Heart right ventricle (tissue), 16 donors: ENCODE measurements around the gene CCDC40. TPM values are rescaled to one million over a fixed set of nuclear protein-coding genes. Genes with fewer than 3 reads are reported as not detected.
"Not testable (repeated sequence)": the region's sequence is repeated elsewhere in the genome, so short reads cannot be mapped to it uniquely, and the experiment has no call there.

Experiments
- ATAC-seq, 8 donors: fragments of 200-7000 bp; cut with Tn5 transposase; one replicate each; pipeline ENCODE4 v1.9.1; 2020; ENCODE audit warnings: mild to moderate bottlenecking in 8 of 8, moderate library complexity in 8 of 8, moderate number of reproducible peaks in 1 of 8
- DNase-seq, 2 donors: peaks; one replicate each; pipeline ENCODE4 v3.0.0-alpha.2; 2020
- H3K27ac ChIP-seq, 10 donors: fragments of 200-600 bp; sonication (generic) in 2 of 10; one replicate each; pipeline versions ENCODE4 v1.5.0 to v1.8.0; 2020 to 2022; ENCODE audit warnings: mild to moderate bottlenecking in 3 of 10
- H3K27me3 ChIP-seq, 7 donors: fragments of 200-600 bp; one replicate each; pipeline ENCODE4 v1.8.0; 2021 to 2022; ENCODE audit warnings: mild to moderate bottlenecking in 2 of 7
- H3K36me3 ChIP-seq, 9 donors: fragments of 200-600 bp; sonication (generic) in 1 of 9; one replicate each; pipeline versions ENCODE4 v1.5.0 to v1.8.0; 2020 to 2022; ENCODE audit warnings: mild to moderate bottlenecking in 2 of 9
- H3K4me1 ChIP-seq, 9 donors: fragments of 200-600 bp; sonication (generic) in 1 of 9; one replicate each; pipeline versions ENCODE4 v1.5.0 to v1.8.0; 2020 to 2022; ENCODE audit warnings: mild to moderate bottlenecking in 4 of 9
- H3K4me3 ChIP-seq, 10 donors: fragments of 200-600 bp; sonication (generic) in 2 of 10; one replicate each; pipeline versions ENCODE4 v1.5.0 to v1.8.0; 2020 to 2022; ENCODE audit warnings: mild to moderate bottlenecking in 7 of 10, moderate library complexity in 2 of 10
- H3K9me3 ChIP-seq, 11 donors: fragments of 200-600 bp in 10 of 11; sonication (generic) in 2 of 11; one replicate each; pipeline versions ENCODE4 v1.5.0 to v1.8.0; 2013 to 2022; ENCODE audit warnings: mild to moderate bottlenecking in 2 of 11, control low read depth in 1 of 11, moderate library complexity in 1 of 11
- WGBS, 2 donors: extraction: QIAGEN DNeasy Blood & Tissue Kit; methylation state at CpG; one replicate each; pipeline ENCODE4 v1.1.7; 2013; ENCODE audit warnings: inconsistent platforms in 1 of 2; 5-methylcytosine and 5-hydroxymethylcytosine counted together
- intact Hi-C, 10 donors: fragments of 100-400 bp; cut with DNase I; formaldehyde crosslinking; loops; one replicate each; pipeline versions ENCODE4 v1.11.1 to v1.14.2; 2022
- polyA plus RNA-seq, 2 donors: library from polyadenylated mRNA; stranded (reverse); fragments of 200-250 nt; gene quantifications; one replicate each; pipeline ENCODE4 v1.2.3, GENCODE V29; 2013
- total RNA-seq, 10 donors: library from RNA; stranded (reverse); fragmentation: NEBNext Ultra II Directional in 3 of 10; extraction: Animal tissue kit (Norgen Biotek cat#: 25700) in 3 of 10; gene quantifications; one replicate each; pipeline versions ENCODE4 v1.2.1 to v1.2.4, GENCODE V29; 2021 to 2023
- TF ChIP-seq, protein P1 (sequence below), 9 donors: fragments of 200-600 bp; sonication (generic) in 2 of 9; IDR thresholded peaks; one replicate each; pipeline versions ENCODE4 v1.5.0 to v1.8.0; 2021 to 2022; ENCODE audit warnings: antibody characterized with exemption in 9 of 9, mild to moderate bottlenecking in 5 of 9, moderate library complexity in 1 of 9
- donor health status: Arrhythmogenic right ventricular cardiomyopathy.
- donor health status: ischemic (EF 13 %, LVEDD 7.1; RV severe dilation, severe dysfunction).
- donor health status: healthy with polysubstance abuse.
- donor health status: DM: no; HTN: yes; CAD: no.
- donor health status: DM: no; HTN: no; CAD: no.
- donor health status: ischemic (EF 25% LVEDD 6.9; RV normal size, moderate dysfunction).
- donor health status: ischemic (EF 25% LVEDD 5.7; RV mildly dilated, moderate dysfunction).
- donor health status: healthy.
- donor health status: DM: yes; HTN: yes; CAD: no.
- donor health status: Ischemic cardiomyopathy.
- donor health status: ischemic (EF 35%, LVEDD 5.7; RV mildly dilated, moderate dysfunction).
- donor health status: nonischemic (EF 11% LVEDD 7.7; RV severe dilation, severe dysfunction).
- donor health status: DM: yes; HTN: yes; CAD: no.
- donor health status: PGD.
- donor health status: ischemic (EF 29% LVEDD 5.4; RV normal size, mild dysfunction).
- donor health status: nonischemic (EF 23%, LVEDD 6.1; RV moderate dilation, normal function).

CCDC40 gene
- total and polyA plus RNA-seq, 12 donors = 2.0 to 8.9 (median 6.6) TPM

DNA sequence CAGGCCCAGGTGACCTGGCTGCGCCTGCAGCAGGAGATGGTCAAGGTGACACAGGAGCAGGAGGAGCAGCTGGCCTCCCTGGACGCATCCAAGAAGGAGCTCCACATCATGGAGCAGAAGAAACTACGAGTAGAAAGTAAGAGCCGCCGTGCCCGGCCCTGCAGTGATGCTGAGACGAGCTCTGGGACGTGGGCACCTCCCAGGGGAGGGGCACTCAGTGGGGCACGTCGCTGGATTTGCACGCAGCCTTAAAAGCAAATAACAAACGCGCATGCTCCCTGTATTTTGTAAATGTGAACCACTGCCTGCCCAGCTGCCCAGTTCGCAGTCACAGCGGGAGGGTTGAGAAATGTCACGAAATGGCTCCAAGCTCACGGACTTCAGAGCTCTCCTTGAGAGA, 49.6 kb downstream of the CCDC40 start:
- Histone ChIP-seq H3K4me1 (peaks cover 0 to 9% (median 4%) of the 10 kb centered on the region in 9 donors), H3K4me3 (no peak overlapping the region), H3K27ac (no peak overlapping the region), H3K36me3 (no peaks in the 10 kb centered on the region), H3K27me3 (no peaks in the 10 kb centered on the region), H3K9me3 (no peaks in the 10 kb centered on the region)
- TF ChIP-seq, protein P1, sequence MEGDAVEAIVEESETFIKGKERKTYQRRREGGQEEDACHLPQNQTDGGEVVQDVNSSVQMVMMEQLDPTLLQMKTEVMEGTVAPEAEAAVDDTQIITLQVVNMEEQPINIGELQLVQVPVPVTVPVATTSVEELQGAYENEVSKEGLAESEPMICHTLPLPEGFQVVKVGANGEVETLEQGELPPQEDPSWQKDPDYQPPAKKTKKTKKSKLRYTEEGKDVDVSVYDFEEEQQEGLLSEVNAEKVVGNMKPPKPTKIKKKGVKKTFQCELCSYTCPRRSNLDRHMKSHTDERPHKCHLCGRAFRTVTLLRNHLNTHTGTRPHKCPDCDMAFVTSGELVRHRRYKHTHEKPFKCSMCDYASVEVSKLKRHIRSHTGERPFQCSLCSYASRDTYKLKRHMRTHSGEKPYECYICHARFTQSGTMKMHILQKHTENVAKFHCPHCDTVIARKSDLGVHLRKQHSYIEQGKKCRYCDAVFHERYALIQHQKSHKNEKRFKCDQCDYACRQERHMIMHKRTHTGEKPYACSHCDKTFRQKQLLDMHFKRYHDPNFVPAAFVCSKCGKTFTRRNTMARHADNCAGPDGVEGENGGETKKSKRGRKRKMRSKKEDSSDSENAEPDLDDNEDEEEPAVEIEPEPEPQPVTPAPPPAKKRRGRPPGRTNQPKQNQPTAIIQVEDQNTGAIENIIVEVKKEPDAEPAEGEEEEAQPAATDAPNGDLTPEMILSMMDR (IDR thresholded peaks at IDR 0.05) = no peak
- 85 to 88% methylated on average over 17 of the region's 17 CpGs for WGBS, 2 donors
- intact Hi-C loops = no loop called here
- ATAC-seq = no peak
- no peak for DNase-seq

DNA sequence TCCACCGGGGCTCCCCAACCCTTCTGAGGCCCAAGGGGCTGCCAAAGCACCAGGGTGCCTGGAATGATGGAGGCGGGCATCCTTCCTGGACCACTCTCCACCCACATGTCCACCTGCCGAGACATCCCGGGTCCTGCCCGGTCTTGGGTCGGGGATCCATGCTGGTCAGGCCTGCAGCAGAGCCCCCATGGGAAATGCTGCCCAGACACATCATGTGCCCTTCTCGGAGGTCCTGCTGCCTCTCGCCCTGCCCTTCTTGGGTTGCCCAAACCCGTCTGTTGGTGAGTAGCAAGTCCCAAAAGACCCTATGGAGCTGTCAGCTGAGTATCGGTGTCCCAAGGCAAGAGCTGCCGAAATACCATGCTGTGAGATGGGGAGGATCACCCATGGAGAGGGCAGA, 50.2 kb downstream of the CCDC40 start:
- H3K4me1 ChIP-seq = peaks cover 0 to 9% (median 4%) of the 10 kb centered on the region in 9 donors
- intact Hi-C loops = no loop called here
- no peaks in the 10 kb centered on the region for H3K9me3 ChIP-seq
- H3K27ac ChIP-seq = no peak overlapping the region
- H3K4me3 ChIP-seq = no peak overlapping the region
- DNase-seq (no peak), ATAC-seq (no peak)
- no peaks in the 10 kb centered on the region for H3K27me3 ChIP-seq
- TF ChIP-seq, protein P1 (IDR thresholded peaks at IDR 0.05) = no peak
- 91 to 92% methylated on average over 11 of the region's 11 CpGs for WGBS, 2 donors
- H3K36me3 ChIP-seq = no peaks in the 10 kb centered on the region

DNA sequence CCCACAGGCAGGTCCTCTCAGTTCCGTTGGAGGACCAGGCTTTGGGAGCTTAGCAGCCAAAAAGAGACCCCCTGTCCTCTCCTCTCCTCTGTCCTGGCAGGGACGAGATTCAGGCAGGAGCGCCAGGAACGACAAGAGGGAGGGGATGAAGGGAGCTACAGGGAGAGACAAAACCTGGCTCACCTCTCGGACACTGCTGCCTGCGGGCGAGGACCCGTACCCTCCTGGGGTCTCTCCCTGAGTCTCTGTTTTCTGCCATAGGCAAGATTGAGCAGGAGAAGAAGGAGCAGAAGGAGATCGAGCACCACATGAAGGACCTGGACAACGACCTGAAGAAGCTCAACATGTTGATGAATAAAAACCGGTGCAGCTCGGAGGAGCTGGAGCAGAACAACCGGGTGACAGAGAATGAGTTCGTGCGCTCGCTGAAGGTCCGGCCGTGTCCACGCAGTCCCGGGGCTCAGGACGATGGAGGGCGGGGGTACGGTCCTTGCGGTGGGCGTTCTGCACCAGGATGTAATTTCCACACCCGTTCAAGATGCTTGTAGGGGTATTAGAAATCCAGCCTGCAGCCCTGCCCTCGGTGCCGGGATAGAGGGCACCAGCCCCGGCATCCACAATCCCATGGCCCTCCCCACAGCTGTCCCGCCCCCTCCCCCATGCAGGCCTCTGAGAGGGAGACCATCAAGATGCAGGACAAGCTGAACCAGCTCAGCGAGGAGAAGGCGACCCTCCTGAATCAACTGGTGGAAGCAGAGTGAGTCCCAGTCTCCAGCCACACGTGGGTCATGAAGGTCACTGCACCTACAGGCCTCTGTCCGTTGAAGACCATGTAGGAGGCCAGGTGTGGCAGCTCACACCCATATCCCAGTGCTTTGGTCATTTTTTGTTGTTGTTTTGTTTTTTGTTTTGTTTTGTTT, 51.2 kb downstream of the CCDC40 start:
- H3K27me3 ChIP-seq = no peaks in the 10 kb centered on the region
- intact Hi-C loops = no loop called here
- H3K9me3 ChIP-seq = no peaks in the 10 kb centered on the region
- DNase-seq (no peak), ATAC-seq (peak in 1 of 8 donors; percentile 20)
- H3K4me1 ChIP-seq = peaks cover 0 to 15% (median under 1%) of the 10 kb centered on the region in 9 donors
- TF ChIP-seq, protein P1 (IDR thresholded peaks at IDR 0.05) = no peak
- H3K27ac ChIP-seq = no peak overlapping the region
- H3K4me3 ChIP-seq = no peak overlapping the region
- no peaks in the 10 kb centered on the region for H3K36me3 ChIP-seq
- WGBS, 2 donors = 87 to 88% methylated on average over 34 of the region's 34 CpGs

DNA sequence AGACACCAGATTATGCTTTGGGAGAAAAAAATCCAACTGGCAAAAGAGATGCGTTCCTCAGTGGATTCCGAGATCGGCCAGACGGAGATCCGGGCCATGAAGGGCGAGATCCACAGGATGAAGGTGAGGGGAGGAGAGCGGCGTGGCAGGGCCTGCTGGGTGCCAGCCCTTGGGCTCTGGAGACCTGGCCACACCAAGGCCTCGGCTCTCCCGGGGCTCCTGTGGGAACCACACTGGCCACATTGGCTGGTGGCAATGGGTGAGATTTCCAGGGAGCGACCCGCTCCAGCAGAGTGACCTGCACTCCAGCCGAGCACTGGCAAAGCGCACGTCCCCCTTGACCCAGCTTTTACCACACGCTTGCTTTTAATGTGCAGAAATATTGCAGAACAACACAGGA, 53.3 kb downstream of the CCDC40 start:
- DNase-seq (no peak), ATAC-seq (no peak)
- 95 to 97% methylated on average over 16 of the region's 16 CpGs for WGBS, 2 donors
- H3K27me3 ChIP-seq = no peaks in the 10 kb centered on the region
- H3K9me3 ChIP-seq = no peaks in the 10 kb centered on the region
- TF ChIP-seq, protein P1 (IDR thresholded peaks at IDR 0.05) = no peak
- no peak overlapping the region for H3K4me3 ChIP-seq
- no peaks in the 10 kb centered on the region for H3K36me3 ChIP-seq
- intact Hi-C loops = no loop called here
- H3K4me1 ChIP-seq = peaks cover 0 to 28% (median 0%) of the 10 kb centered on the region in 9 donors
- H3K27ac ChIP-seq = no peak overlapping the region

DNA sequence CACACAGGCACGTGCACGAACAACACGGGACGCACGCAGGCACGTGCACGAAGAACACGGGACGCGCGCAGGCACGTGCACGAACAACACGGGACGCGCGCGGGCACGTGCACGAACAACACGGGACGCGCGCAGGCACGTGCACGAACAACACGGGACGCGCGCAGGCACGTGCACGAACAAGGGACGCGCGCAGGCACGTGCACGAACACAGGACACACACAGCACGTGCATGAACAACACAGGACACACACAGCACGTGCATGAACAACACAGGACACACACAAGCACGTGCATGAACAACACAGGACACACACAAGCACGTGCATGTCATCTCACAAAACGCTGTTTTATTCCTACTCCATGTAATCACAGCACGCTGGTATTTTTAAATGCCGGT, 53.7 kb downstream of the CCDC40 start:
- H3K36me3 ChIP-seq, H3K27ac ChIP-seq, ATAC-seq, DNase-seq, intact Hi-C loops, H3K9me3 ChIP-seq, H3K27me3 ChIP-seq, H3K4me3 ChIP-seq: not testable (repeated sequence)
- WGBS, 2 donors = 94 to 96% methylated on average over 44 of the region's 44 CpGs
- peaks cover 0 to 28% (median 0%) of the 10 kb centered on the region in 9 donors for H3K4me1 ChIP-seq
